OCI-LY1 (cell line): ENCODE data around the gene YBX3.

Experiments
- EZH2 ChIP-seq: fragments of 200-600 bp; sonication (generic), shearing (Covaris generic); IDR thresholded peaks from 2 replicates; pipeline ENCODE4 v1.8.0; 2017; ENCODE audit warnings: borderline replicate concordance, mixed run types, mild to moderate bottlenecking, antibody characterized with exemption, low read length, moderate library complexity, mixed read lengths
- TF ChIP-seq, protein P1 (sequence below): fragments of 200-600 bp; sonication (generic), shearing (Covaris generic); IDR thresholded peaks from 2 replicates; pipeline ENCODE4 v1.5.1; 2017; ENCODE audit warnings: mild to moderate bottlenecking, antibody characterized with exemption, low read length, moderate library complexity, mixed read lengths

DNA sequence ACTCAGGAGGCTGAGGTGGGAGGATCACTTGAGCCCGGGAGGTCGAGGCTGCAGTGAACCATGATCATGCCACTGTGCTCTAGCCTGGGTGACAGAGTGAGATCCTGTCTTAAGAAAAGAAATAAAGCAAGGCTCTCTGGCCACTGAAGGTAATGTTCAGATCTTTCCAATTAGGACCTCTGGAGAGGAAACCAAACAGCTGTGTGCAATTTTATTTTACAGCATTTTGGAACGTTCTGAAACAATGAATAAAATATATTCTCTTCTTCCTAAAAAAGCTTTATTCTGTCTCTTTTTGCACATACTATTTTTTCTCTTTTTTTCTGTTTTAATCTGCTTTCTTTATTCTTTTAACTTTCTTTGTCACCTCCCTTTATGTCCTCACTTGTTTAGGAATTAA is 5.0 kb upstream of the YBX3 start:
- TF ChIP-seq, protein P1, sequence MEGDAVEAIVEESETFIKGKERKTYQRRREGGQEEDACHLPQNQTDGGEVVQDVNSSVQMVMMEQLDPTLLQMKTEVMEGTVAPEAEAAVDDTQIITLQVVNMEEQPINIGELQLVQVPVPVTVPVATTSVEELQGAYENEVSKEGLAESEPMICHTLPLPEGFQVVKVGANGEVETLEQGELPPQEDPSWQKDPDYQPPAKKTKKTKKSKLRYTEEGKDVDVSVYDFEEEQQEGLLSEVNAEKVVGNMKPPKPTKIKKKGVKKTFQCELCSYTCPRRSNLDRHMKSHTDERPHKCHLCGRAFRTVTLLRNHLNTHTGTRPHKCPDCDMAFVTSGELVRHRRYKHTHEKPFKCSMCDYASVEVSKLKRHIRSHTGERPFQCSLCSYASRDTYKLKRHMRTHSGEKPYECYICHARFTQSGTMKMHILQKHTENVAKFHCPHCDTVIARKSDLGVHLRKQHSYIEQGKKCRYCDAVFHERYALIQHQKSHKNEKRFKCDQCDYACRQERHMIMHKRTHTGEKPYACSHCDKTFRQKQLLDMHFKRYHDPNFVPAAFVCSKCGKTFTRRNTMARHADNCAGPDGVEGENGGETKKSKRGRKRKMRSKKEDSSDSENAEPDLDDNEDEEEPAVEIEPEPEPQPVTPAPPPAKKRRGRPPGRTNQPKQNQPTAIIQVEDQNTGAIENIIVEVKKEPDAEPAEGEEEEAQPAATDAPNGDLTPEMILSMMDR = no peak
- no peak for TF ChIP-seq EZH2
